GM12865 (cell line): ENCODE measurements around the gene DDX47.
"Not testable (repeated sequence)": the region's sequence is repeated elsewhere in the genome, so short reads cannot be mapped to it uniquely, and the experiment has no call there.

Experiments
- DNase-seq: peaks from one replicate; pipeline ENCODE4 v3.0.0; 2010; ENCODE audit warnings: low read depth
- H3K4me3 ChIP-seq: 2 replicates; pipeline ENCODE4 v1.5.1; 2011; ENCODE audit warnings: mild to moderate bottlenecking, low read depth, low read length, control low read depth
- CTCF ChIP-seq: IDR thresholded peaks from 2 replicates; pipeline ENCODE4 v1.5.1; 2011; ENCODE audit warnings: low read length, control low read depth, low read depth, inconsistent platforms; ENCODE audit not compliant: insufficient read depth; ENCODE audit errors: missing control alignments

The DDX47 gene

DNA sequence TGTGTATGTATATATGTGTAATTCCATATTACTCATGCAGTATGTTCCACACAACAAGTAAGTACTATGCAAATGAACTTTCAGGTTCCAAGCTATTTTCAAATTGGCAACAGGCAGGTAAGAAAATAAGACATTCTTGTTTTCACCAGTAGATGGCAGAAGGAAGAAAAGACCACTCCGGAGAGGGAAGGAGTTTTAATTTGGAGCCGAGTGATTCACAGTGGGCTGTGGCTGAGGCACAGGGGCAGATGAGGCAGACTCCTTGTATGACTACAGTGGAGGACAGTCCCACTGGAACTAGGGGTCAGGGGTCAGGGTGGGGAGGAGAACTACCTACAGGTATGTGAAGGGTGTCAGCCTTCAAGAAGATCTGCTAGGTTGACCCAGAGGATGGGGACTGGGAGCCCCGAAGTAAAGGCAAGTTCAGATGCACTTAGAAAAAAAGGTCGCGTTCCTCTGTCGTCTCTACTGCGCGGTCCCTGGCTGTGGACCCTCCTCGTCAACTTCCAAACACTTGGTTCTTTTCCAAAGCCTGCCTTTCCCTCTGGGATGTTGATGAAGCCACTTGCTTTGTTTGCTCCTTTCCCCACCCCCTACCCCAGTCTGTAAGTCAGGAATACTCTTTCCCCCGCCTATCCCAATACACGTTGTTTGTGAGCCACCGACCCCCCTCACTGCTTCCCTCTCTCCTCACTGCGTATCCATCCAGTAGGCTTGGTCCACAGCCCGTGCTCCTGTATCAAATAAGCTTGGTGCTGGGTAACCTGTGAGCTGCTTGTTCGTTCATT lies 24.1 kb downstream of the DDX47 start:
- TF ChIP-seq CTCF: peak; percentile 43
- no peak overlapping the region for H3K4me3 ChIP-seq
- peak; percentile 44 for DNase-seq

DNA sequence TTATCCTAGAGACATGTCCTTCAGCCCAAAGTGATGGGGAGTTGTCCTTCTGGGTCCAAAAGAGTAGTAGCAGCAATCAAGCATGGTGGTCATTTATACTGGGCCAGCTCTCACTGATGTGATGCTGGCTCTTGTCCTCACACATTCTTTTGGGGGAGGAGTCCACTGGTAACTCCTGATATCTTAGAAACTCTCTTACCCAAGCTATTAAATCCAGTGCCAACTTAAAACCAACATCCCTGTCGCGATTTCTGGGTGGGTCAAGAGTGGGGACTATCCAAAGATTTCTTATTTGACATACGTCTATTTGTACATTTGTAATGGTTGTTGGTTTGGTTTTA lies 24.6 kb downstream of the DDX47 start:
- TF ChIP-seq CTCF: no peak
- no peak for DNase-seq
- no peak overlapping the region for H3K4me3 ChIP-seq

GRCh38 chr12:12839003-12839395 lies 25.9 kb downstream of the DDX47 start:
- no peak for DNase-seq
- no peak for TF ChIP-seq CTCF

DNA sequence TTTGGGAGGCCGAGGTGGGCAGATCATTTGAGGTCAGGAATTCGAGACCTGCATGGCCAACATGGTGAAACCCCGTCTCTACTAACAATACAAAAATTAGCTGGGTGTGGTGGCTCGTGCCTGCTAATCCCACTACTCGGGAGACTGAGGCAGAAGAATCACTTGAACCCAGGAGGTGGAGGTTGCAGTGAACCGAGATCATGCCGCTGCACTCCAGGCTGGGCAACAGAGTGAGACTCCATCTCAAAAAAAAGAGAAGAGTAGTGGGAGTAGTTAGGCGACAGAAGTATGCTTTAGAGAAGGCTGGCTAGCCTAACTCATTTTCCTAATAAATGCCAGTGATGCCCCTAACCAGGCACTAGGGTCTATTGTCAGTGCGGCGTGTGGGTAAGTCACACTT lies 26.3 kb downstream of the DDX47 start:
- H3K4me3 ChIP-seq, DNase-seq: not testable (repeated sequence)

More at GRCh38 chr12:12839003-12839395, 25.9 kb downstream of the DDX47 start:
- no peak overlapping the region for H3K4me3 ChIP-seq

DNA sequence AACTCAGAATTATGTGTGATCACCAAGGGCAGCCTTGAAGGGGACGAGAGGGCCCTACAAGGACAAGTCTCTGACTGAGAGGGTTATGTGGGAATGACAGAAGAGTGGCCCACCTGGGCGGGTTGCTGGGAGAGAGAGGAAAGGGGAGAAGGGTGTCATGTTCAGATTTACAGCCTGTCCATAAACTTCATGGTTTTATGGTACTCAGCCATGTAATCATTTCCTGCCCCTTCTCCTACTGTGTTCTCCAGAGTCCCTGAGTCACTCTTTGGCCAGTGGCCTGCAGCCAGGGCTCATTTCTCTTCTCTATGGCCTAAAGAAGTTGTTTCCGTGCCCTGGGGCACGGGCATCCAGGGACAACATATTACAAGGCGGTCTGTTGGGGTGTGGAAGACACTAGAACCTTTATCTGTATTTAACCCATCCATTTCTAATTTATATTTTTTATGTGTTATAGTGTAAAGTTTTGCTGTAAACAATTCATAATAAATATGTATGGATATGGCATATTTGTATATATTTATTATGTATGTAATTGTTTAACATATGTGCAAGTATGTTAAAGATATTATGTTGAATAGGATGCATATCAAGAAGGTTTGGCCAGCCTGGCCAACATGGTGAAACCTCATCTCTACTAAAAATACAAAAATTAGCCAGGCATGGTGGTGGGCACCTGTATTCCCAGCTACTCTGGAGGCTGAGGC lies 26.9 kb downstream of the DDX47 start:
- DNase-seq: no peak
- no peak for TF ChIP-seq CTCF
- no peak overlapping the region for H3K4me3 ChIP-seq

DNA sequence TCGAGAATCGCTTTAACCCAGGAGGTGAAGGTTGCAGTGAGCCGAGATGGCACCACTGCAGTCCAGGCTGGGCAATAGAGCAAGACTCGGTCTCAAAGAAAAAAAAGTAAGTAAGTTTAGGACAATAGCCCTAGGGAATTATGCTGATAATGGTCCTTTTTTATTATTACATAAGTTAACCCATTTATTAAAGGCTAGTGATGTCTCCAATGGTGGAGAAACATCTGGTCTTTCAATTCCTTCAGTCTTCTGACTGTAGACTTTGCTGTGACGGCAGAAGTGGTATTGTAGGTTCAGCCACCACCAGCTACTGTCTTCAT lies 27.4 kb downstream of the DDX47 start:
- no peak for DNase-seq
- H3K4me3 ChIP-seq: no peak overlapping the region
- TF ChIP-seq CTCF: no peak

GRCh38 chr12:12841428-12841827 lies 28.3 kb downstream of the DDX47 start:
- DNase-seq, H3K4me3 ChIP-seq: not testable (repeated sequence)

DNA sequence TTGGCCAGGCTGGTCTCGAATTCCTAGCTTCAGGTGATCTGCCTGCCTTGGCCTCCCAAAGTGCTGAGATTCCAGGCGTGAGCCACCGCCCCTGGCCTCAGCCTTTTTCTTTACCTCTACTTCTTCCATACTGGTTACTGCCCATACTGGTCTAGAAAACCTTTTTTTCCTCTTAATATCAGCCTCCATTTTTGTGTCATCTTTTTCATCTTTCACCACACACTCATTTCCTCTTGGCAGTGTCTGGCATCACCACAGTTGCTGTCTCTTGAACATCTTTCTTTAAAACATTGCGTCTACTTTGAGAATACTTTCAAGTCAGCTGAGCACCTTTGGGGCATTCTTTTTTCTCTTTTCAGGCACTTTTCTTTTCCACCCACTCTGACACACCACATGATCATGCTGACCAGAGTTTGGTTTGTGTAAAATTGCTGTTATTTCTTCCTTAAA lies 32.7 kb downstream of the DDX47 start:
- TF ChIP-seq CTCF: no peak
- DNase-seq: no peak
- no peak overlapping the region for H3K4me3 ChIP-seq

DNA sequence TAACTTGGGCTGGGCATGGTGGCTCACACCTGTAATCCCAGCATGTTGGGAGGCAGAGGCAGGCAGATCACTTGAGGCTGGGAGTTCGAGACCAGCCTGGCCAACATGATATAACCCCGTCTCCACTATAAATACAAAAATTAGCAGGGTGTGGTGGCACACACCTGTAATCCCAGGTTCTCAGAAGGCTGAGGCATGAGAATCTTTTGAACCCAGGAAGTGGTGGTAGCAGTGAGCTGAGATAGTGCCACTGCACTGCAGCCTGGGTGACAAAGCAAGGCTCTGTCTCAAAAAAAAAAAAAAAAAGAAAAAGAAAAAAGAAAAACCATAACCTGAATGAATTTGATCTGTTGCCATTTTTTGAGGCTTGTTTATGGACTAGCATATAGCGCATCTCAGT lies 33.6 kb downstream of the DDX47 start:
- not testable (repeated sequence) for H3K4me3 ChIP-seq, DNase-seq
